ENCODE data around the gene AUNIP. TPM values are rescaled to one million over a fixed set of nuclear protein-coding genes. Genes with fewer than 3 reads are reported as not detected.

The AUNIP gene
- polyA plus RNA-seq, 2 of the 4 experiments (the other 2 are of a cell fraction) = 6.5 to 8.4 TPM

DNA sequence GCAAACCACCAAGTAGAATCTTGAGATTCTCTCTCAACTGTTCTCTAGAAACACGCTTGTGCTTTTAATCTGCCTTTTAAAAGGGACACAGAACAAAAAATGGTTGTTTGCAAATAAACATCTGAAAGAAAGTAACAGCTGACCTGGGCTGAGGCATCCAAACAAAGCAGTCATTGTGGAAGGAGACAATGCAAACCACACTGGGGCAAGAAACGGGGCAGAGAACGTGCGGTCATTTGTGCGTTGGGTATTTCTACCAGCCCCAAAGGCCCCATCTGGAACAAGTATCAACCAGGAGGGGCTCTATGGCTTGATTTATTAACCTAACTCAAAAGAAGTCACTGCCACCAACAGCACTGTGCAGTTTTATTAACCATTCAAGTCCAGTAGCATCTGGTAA, 41.0 kb upstream of the AUNIP start:
- FAIRE-seq (no peak), DNase-seq (ENCODE audit: low read depth in 1 of 2, low spot score in 1 of 2) (no peak), ATAC-seq (no peak)
- H3K4me3 ChIP-seq = no peak overlapping the region
- peaks cover 21% of the 10 kb centered on the region for H3K4me1 ChIP-seq
- H3K9me3 ChIP-seq = no peaks in the 10 kb centered on the region
- no peak overlapping the region for H3K27ac ChIP-seq
- POLR2A ChIA-PET = no interaction called here
- CTCF ChIA-PET = no interaction called here
- TF ChIP-seq, protein P1, sequence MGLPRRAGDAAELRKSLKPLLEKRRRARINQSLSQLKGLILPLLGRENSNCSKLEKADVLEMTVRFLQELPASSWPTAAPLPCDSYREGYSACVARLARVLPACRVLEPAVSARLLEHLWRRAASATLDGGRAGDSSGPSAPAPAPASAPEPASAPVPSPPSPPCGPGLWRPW (IDR thresholded peaks at IDR 0.05) = no peak
- no peak for TF ChIP-seq HOXB13 (CRISPR knock-in tag; IDR thresholded peaks at IDR 0.05; ENCODE audit: low read depth)
- no peak for TF ChIP-seq NPAS2 (CRISPR knock-in tag; IDR thresholded peaks at IDR 0.05; ENCODE audit: borderline replicate concordance)
- no peak for TF ChIP-seq CBX8 (IDR thresholded peaks at IDR 0.05)
- TF ChIP-seq, protein P2, sequence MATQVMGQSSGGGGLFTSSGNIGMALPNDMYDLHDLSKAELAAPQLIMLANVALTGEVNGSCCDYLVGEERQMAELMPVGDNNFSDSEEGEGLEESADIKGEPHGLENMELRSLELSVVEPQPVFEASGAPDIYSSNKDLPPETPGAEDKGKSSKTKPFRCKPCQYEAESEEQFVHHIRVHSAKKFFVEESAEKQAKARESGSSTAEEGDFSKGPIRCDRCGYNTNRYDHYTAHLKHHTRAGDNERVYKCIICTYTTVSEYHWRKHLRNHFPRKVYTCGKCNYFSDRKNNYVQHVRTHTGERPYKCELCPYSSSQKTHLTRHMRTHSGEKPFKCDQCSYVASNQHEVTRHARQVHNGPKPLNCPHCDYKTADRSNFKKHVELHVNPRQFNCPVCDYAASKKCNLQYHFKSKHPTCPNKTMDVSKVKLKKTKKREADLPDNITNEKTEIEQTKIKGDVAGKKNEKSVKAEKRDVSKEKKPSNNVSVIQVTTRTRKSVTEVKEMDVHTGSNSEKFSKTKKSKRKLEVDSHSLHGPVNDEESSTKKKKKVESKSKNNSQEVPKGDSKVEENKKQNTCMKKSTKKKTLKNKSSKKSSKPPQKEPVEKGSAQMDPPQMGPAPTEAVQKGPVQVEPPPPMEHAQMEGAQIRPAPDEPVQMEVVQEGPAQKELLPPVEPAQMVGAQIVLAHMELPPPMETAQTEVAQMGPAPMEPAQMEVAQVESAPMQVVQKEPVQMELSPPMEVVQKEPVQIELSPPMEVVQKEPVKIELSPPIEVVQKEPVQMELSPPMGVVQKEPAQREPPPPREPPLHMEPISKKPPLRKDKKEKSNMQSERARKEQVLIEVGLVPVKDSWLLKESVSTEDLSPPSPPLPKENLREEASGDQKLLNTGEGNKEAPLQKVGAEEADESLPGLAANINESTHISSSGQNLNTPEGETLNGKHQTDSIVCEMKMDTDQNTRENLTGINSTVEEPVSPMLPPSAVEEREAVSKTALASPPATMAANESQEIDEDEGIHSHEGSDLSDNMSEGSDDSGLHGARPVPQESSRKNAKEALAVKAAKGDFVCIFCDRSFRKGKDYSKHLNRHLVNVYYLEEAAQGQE (IDR thresholded peaks at IDR 0.05) = no peak
- no peak for TF ChIP-seq MAZ (IDR thresholded peaks at IDR 0.05; ENCODE audit: borderline replicate concordance, low read depth, low read length)
- TF ChIP-seq HOXA7 (CRISPR knock-in tag; IDR thresholded peaks at IDR 0.05) = no peak
- TF ChIP-seq, protein P3, sequence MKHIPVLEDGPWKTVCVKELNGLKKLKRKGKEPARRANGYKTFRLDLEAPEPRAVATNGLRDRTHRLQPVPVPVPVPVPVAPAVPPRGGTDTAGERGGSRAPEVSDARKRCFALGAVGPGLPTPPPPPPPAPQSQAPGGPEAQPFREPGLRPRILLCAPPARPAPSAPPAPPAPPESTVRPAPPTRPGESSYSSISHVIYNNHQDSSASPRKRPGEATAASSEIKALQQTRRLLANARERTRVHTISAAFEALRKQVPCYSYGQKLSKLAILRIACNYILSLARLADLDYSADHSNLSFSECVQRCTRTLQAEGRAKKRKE (CRISPR knock-in tag; IDR thresholded peaks at IDR 0.05; ENCODE audit: low read depth) = no peak
- no peak for TF ChIP-seq EHMT2 (IDR thresholded peaks at IDR 0.05; ENCODE audit: low read depth)
- no peak for TF ChIP-seq FOSL2 (IDR thresholded peaks at IDR 0.05)
- no peak for TF ChIP-seq FOSL2 (CRISPR knock-in tag; IDR thresholded peaks at IDR 0.05)
- no peak for TF ChIP-seq PHF8 (IDR thresholded peaks at IDR 0.05; ENCODE audit: borderline replicate concordance, low read depth)
- TF ChIP-seq TFCP2L1 (CRISPR knock-in tag; IDR thresholded peaks at IDR 0.05) = no peak
- TF ChIP-seq, protein P4, sequence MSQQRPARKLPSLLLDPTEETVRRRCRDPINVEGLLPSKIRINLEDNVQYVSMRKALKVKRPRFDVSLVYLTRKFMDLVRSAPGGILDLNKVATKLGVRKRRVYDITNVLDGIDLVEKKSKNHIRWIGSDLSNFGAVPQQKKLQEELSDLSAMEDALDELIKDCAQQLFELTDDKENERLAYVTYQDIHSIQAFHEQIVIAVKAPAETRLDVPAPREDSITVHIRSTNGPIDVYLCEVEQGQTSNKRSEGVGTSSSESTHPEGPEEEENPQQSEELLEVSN (IDR thresholded peaks at IDR 0.05; ENCODE audit: borderline replicate concordance, low read depth) = no peak
- 92% methylated on average over 5 of the region's 5 CpGs for WGBS (ENCODE audit: missing lambda C conversion rate)
- H3K4me2 ChIP-seq = no peak overlapping the region

DNA sequence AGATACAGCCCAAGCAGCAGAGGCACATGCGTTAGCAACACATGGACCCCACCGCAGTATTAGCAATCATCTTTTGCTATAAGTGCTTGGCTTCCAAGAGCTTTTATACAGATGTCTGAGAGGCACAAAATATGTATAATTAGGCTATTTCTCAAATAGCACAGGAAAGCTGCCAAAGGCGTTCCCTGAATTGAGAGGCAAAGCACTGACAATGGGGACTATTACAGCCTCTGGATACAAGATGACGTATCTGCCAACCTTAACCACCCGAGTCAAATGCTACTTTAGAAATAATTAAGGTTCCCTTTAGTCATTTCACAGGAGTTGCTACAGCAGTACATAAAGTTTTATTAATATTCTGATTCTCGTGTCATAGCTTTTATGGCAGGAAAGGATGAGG, 40.5 kb upstream of the AUNIP start:
- Histone ChIP-seq H3K27ac (no peak overlapping the region), H3K4me3 (no peak overlapping the region), H3K9me3 (no peaks in the 10 kb centered on the region), H3K4me2 (no peak overlapping the region), H3K4me1 (peaks cover 25% of the 10 kb centered on the region)
- no peak for FAIRE-seq
- no peak for ATAC-seq
- whole genome bisulfite sequencing (ENCODE audit: missing lambda C conversion rate) = 94% methylated on average over 6 of the region's 6 CpGs
- TF ChIP-seq RARB (CRISPR knock-in tag; IDR thresholded peaks at IDR 0.05) = no peak
- TF ChIP-seq ZNF302 (CRISPR knock-in tag; IDR thresholded peaks at IDR 0.05) = no peak
- TF ChIP-seq CEBPB (IDR thresholded peaks at IDR 0.05) = no peak
- no peak for TF ChIP-seq EHMT2 (IDR thresholded peaks at IDR 0.05; ENCODE audit: low read depth)
- TF ChIP-seq FOXS1 (CRISPR knock-in tag; IDR thresholded peaks at IDR 0.05) = no peak
- no peak for TF ChIP-seq HEYL (CRISPR knock-in tag; IDR thresholded peaks at IDR 0.05)
- no peak for TF ChIP-seq PHF8 (IDR thresholded peaks at IDR 0.05; ENCODE audit: borderline replicate concordance, low read depth)
- no peak for TF ChIP-seq FOSB (CRISPR knock-in tag; IDR thresholded peaks at IDR 0.05)
- no peak for TF ChIP-seq ZC3H11A (IDR thresholded peaks at IDR 0.05)
- no peak for TF ChIP-seq RAD21 (conservative IDR thresholded peaks at IDR 0.05 in 1 of 2, IDR thresholded peaks at IDR 0.05 in 1 of 2)
- no peak for TF ChIP-seq CBX2 (IDR thresholded peaks at IDR 0.05; ENCODE audit: borderline replicate concordance, low read depth)
- no peak for TF ChIP-seq JUN (IDR thresholded peaks at IDR 0.05)
- TF ChIP-seq ZSCAN20 (CRISPR knock-in tag; IDR thresholded peaks at IDR 0.05) = no peak
- ChIA-PET CTCF (interaction anchor here (1.6 kb wide), 1 partner anchor 98 kb away, joined by 6 read pairs; the partner anchor contains the start of gene PAFAH2), POLR2A (no interaction called here)
- no peak for DNase-seq (ENCODE audit: low read depth in 1 of 2, low spot score in 1 of 2)

Data from A549 (cell line).